T-helper 2 cell (primary cell): ENCODE results near the gene PRMT5.

Experiments
- DNase-seq, 5 experiments: peaks; one replicate each; pipeline versions ENCODE4 v3.0.0 to v3.0.0-alpha.2; 2012 to 2022

PRMT5 gene

GRCh38 chr14:22872833-22873520, 56.2 kb downstream of the PRMT5 start:
- DNase-seq = no peak

- DNase-seq = peak; percentile 47 to 64 (median 58)
Observed at GRCh38 chr14:22872033-22872832, 56.9 kb downstream of the PRMT5 start.

- DNase-seq = peak; percentile 51 to 84 (median 67)
Observed at GRCh38 chr14:22871224-22872032, 57.7 kb downstream of the PRMT5 start, which contains the start of gene LRP10. Gene LRP10 (plus strand): TSS chr14:22871740. CDS start chr14:22872304, 564 bp downstream.

- DNase-seq = peak in 1 of 5 experiments; percentile 86
Observed at GRCh38 chr14:22870811-22871223, 58.4 kb downstream of the PRMT5 start.
